ENCODE data around the gene ARCN1. TPM values are rescaled to one million over a fixed set of nuclear protein-coding genes. Genes with fewer than 3 reads are reported as not detected.
"Not testable (repeated sequence)": the region's sequence is repeated elsewhere in the genome, so short reads cannot be mapped to it uniquely, and the experiment has no call there.

Gene ARCN1
- total and polyA plus RNA-seq, 2 of the 4 experiments (the other 2 are of a cell fraction) = 148 to 212 TPM

DNA sequence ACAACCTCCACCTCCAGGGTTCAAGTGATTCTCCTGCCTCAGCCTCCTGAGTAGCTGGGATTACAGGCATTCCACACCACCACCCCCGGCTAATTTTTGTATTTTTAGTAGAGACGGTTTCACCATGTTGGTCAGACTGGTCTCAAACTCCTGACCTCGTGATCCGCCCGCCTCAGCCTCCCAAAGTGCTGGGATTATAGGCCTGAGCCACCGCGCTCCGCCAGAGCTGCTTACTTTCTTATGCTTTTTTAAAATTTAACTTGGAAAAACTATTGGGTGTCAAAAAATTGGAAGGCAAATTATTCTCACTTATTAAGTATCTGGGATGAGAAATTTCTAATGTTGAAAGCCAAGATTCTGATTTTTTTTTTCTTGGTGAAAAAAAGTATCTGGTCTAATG, 31.5 kb downstream of the ARCN1 start:
- peaks cover 19% of the 10 kb centered on the region for H3K9me1 ChIP-seq (ENCODE audit: insufficient read depth, low read length)
- in situ Hi-C loops (cut with MboI; ENCODE audit: low sequenced_read_pairs); H2BK5ac ChIP-seq (ENCODE audit: low read depth, low read length, poor library complexity, severe bottlenecking); H3K27me3 ChIP-seq (ENCODE audit: control insufficient read depth, insufficient read depth, low read length); H2AK9ac ChIP-seq (replicated peaks; ENCODE audit: low read depth, low read length, poor library complexity); H4K8ac ChIP-seq (ENCODE audit: low read depth in 2 of 2, low read length in 2 of 2); H2BK120ac ChIP-seq (ENCODE audit: low read depth, low read length); intact Hi-C loops (cut with micrococcal nuclease); H3K56ac ChIP-seq (ENCODE audit: extremely low read depth, insufficient read depth, low read length); H2BK20ac ChIP-seq (ENCODE audit: low read depth, low read length); ATAC-seq (ENCODE audit: low read depth); dilution Hi-C loops (cut with HindIII; ENCODE audit: low sequenced_read_pairs, unreplicated experiment); H3K14ac ChIP-seq (replicated peaks; ENCODE audit: low read depth, low read length); H2BK15ac ChIP-seq (ENCODE audit: low read depth, low read length); H3K9ac ChIP-seq (ENCODE audit: low read depth, low read length); H4K91ac ChIP-seq (ENCODE audit: insufficient read depth, low read depth, low read length); H2AK5ac ChIP-seq (ENCODE audit: low read depth, low read length); H3K23ac ChIP-seq (ENCODE audit: low read depth, low read length); H3K4me3 ChIP-seq (ENCODE audit: insufficient read depth, low read depth, low read length); DNase-seq; H3K18ac ChIP-seq (ENCODE audit: low read depth, low read length); H3K9me3 ChIP-seq (ENCODE audit: control insufficient read depth, insufficient read depth, low read length); H3K4me2 ChIP-seq (ENCODE audit: low read depth, low read length); H4K5ac ChIP-seq (ENCODE audit: low read depth, low read length); BruUV-seq (replicated peaks); H2AFZ ChIP-seq (replicated peaks; ENCODE audit: low read length, poor library complexity); POLR2A ChIA-PET (ENCODE audit: unreplicated experiment); H3K27ac ChIP-seq (ENCODE audit: insufficient read depth, low read length); H4K20me1 ChIP-seq (ENCODE audit: insufficient read depth, low read length); H3K4ac ChIP-seq (ENCODE audit: low read depth, low read length): not testable (repeated sequence)
- H3K36me3 ChIP-seq (ENCODE audit: control insufficient read depth, insufficient read depth, low read length) = peaks cover 26% of the 10 kb centered on the region
- peaks cover 14 to 44% of the 10 kb centered on the region in 2 experiments; a peak in 3 of 4 replicates for H3K79me1 ChIP-seq (ENCODE audit: low read depth in 1 of 2, low read length in 2 of 2)
- peaks cover 24% of the 10 kb centered on the region for H3K4me1 ChIP-seq (ENCODE audit: control insufficient read depth, insufficient read depth, low read length)
- WGBS, 2 experiments (ENCODE audit: extremely low coverage in 2 of 2, insufficient read length in 1 of 2) = no CpG with 5 or more reads among the region's 8 CpGs
- CTCF ChIA-PET = interaction anchor here (0.7 to 1.8 kb wide), 2 partner anchors 9 to 22 kb away, joined by 5 to 6 read pairs; no protein-coding TSS in a partner anchor

Data from IMR-90 (cell line).